OCI-LY1 (cell line): ENCODE results near the gene ZNF836.

ENCODE experiments used
- EZH2 ChIP-seq: fragments of 200-600 bp; sonication (generic), shearing (Covaris generic); IDR thresholded peaks from 2 replicates; pipeline ENCODE4 v1.8.0; 2017; ENCODE audit warnings: borderline replicate concordance, mixed run types, mild to moderate bottlenecking, antibody characterized with exemption, low read length, moderate library complexity, mixed read lengths
- TF ChIP-seq, protein P1 (sequence below): fragments of 200-600 bp; sonication (generic), shearing (Covaris generic); IDR thresholded peaks from 2 replicates; pipeline ENCODE4 v1.5.1; 2017; ENCODE audit warnings: mild to moderate bottlenecking, antibody characterized with exemption, low read length, moderate library complexity, mixed read lengths

DNA sequence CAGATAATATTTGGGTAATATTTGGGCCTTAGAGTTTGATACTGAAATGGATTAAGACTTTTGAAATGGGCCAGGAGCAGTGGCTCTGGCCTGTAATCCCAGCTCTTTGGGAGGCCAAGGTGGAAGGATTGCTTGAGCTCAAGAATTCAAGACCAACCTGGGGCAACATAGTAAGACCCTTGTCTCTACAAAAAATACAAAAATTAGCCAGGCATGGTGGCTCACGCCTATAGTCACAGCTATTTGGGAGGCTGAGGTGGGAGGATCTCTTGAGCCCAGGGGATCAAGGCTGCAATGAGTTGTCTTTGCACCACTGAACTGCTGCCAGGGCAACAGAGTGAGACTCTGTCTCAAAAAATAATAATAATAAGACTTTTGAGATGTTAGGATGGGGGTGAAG, 926 bp upstream of the ZNF836 start:
- TF ChIP-seq, protein P1, sequence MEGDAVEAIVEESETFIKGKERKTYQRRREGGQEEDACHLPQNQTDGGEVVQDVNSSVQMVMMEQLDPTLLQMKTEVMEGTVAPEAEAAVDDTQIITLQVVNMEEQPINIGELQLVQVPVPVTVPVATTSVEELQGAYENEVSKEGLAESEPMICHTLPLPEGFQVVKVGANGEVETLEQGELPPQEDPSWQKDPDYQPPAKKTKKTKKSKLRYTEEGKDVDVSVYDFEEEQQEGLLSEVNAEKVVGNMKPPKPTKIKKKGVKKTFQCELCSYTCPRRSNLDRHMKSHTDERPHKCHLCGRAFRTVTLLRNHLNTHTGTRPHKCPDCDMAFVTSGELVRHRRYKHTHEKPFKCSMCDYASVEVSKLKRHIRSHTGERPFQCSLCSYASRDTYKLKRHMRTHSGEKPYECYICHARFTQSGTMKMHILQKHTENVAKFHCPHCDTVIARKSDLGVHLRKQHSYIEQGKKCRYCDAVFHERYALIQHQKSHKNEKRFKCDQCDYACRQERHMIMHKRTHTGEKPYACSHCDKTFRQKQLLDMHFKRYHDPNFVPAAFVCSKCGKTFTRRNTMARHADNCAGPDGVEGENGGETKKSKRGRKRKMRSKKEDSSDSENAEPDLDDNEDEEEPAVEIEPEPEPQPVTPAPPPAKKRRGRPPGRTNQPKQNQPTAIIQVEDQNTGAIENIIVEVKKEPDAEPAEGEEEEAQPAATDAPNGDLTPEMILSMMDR: no peak
- TF ChIP-seq EZH2: no peak
